Activated gamma-delta T cell (primary cell): ENCODE measurements around the gene RIPPLY2.
"Not testable (repeated sequence)": the region's sequence is repeated elsewhere in the genome, so short reads cannot be mapped to it uniquely, and the experiment has no call there.

ENCODE experiments used
- DNase-seq: peaks from one replicate; lab custom pipeline; 2025; lab: John Stamatoyannopoulos, UW
- total RNA-seq, 2 donors: gene quantifications; one replicate each; lab custom pipeline; 2026; lab: John Stamatoyannopoulos, UW

RIPPLY2 gene, protein sequence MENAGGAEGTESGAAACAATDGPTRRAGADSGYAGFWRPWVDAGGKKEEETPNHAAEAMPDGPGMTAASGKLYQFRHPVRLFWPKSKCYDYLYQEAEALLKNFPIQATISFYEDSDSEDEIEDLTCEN
- 0 reads per million in 2 donors for total RNA-seq

DNA sequence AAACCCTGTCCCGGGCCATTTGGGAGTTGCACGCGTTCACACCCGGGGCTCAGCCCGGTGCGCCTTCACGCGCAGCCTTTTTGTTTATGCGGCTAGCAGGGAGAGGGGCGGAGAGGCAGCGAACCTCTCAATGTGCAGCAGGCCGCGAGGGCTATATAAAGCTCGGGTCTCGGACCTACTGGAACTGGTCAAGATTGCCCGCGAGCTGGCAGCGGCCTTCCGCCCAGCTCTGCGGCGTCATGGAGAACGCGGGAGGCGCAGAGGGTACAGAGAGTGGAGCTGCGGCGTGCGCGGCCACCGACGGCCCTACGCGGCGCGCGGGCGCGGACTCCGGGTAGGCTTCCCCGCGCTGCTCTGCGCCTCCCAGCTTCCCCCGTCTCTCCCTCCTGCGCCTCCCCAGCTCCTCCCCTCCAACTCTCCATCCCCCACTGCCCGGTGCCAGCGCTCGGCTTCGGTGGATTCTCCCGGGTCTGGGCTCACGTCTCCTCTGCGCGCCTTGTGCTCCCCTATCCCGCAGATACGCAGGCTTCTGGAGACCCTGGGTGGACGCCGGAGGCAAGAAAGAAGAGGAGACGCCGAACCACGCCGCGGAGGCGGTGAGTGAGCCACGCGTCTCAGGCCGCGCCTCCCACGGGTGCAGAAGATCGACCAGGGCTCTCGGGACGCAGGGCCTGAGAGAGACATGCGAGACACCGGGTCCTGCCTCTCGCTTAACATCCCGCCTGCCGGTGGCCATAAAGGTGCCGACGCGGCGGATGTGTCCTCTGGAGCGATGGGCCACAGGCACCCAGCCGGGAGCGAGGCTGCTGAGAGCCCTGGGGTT is at the start of gene RIPPLY2:
RIPPLY2 (plus strand) TSS at position 183 of the 823 bp plus-strand sequence; CDS start at position 240, 57 bp downstream.
- peak; percentile 7 for DNase-seq

- not testable (repeated sequence) for DNase-seq
Measured at GRCh38 chr6:83803492-83803891, 49.7 kb upstream of the RIPPLY2 start.

GRCh38 chr6:83804886-83805285 is 48.3 kb upstream of the RIPPLY2 start:
- no peak for DNase-seq

DNA sequence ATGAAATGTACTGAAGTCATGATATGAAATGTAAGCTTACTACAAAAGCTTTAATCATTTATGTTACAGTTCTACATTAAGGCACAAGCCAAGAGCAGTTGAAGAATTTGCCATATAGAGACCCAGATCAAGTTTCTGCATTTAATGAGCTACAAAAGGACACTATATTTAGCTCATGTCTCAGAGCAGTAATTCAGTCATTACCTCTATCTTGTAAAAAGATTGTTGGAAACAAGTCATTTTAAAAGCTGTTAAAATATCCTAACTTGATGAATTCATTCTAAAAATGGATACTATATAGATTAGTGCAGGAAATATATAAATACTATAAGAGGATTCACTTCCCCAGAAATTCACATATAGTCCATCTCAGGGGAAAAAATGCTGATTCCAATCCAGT is 45.2 kb upstream of the RIPPLY2 start:
- no peak for DNase-seq

GRCh38 chr6:83808926-83809325 is 44.2 kb upstream of the RIPPLY2 start:
- no peak for DNase-seq

GRCh38 chr6:83812595-83812994 is 40.6 kb upstream of the RIPPLY2 start:
- no peak for DNase-seq

DNA sequence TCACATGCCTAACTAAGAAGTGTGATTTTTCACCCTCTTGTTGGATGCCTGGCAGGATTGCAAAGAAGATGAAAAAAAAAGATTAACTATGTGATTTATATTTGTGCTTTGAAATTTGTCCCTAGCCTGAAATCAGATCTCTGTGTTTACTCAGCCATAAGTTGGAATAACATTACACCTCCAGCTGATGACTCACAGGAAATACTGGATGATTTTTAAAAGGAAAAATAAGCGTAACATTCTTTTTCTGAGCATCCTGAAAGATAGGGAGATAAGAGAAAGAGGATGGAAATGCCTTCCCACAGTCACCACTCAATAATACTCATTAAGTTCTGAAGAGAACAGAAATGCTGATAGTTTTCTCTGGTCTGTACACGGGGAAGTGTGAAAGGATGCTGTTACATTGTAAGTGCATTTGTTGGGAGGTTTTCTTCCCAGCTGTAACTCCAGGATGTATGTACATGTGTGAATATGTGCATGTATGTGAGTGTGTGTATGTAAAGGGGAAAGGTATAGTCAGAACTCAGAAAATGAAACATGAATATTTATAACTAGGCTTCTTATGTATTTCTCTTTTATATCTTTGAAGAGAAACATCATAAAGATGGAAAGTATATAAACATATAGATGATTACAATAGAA is 37.4 kb upstream of the RIPPLY2 start:
- no peak for DNase-seq

- DNase-seq: no peak
Measured at GRCh38 chr6:83822629-83823169, 30.5 kb upstream of the RIPPLY2 start.

DNA sequence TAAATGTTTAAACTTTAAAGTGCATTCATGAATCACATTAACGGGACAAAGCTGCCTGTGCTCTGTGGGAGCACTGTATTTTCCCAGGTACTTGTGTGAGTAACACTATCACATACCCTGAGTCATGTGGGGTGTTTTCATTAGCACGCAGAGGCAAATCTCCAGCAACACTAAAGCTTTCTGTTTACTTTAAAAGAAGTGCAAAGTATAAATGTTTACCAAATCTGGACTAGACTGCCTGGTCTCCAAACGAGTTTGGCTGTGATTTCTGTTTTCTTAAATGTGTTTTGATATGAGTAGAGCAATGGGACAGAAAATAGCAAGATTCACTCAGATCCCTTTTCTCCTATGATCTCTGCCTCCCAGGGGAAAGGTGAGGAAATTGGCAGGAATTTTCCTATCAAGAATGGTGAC is 28.8 kb upstream of the RIPPLY2 start:
- DNase-seq: no peak

GRCh38 chr6:83824831-83825230 is 28.3 kb upstream of the RIPPLY2 start:
- no peak for DNase-seq

- no peak for DNase-seq
Measured at GRCh38 chr6:83827050-83827449, 26.1 kb upstream of the RIPPLY2 start.

- no peak for DNase-seq
Measured at GRCh38 chr6:83838727-83839126, 14.4 kb upstream of the RIPPLY2 start.

GRCh38 chr6:83844170-83844569 is 9.0 kb upstream of the RIPPLY2 start:
- no peak for DNase-seq

GRCh38 chr6:83846291-83846690 is 6.9 kb upstream of the RIPPLY2 start:
- DNase-seq: no peak

DNA sequence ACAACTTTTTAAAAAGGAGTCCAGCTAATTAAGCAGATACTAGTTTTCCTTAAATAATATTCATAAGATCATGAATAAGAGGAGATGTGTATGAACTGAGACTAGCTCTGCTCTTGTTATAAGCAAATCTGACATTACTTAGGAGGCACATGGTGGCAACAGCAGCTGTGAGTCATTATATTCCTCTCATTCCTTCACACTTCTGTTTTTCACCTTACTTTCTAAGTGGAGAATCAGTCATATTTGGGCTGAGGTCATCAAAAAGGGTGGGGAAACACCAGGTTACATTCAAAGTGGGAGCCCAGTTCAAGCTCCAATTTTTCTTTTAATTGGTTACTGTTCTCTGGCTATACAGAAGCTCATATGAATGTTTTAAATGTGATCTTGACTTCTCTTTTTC is 6.0 kb upstream of the RIPPLY2 start:
- no peak for DNase-seq

DNA sequence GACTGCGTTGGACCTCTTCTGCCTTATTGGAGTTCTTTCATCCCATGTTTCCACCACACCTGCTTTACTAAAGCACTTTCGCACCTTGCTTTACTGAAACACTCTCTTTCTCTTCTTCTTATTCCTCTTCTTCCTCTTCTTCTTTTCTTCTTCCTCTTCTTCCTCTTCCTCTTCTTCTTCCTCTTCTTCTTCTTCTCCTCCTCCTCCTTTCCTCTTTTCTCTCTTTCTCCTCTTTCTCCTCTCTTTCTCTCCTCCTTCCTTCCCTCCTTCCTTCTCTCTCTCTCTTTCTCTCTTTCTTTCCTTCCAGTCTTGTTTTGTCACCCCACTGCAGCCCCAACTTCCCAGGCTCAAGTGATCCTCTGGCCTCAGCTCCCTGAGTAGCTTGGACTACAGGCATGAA is 4.0 kb upstream of the RIPPLY2 start:
- DNase-seq: no peak

DNA sequence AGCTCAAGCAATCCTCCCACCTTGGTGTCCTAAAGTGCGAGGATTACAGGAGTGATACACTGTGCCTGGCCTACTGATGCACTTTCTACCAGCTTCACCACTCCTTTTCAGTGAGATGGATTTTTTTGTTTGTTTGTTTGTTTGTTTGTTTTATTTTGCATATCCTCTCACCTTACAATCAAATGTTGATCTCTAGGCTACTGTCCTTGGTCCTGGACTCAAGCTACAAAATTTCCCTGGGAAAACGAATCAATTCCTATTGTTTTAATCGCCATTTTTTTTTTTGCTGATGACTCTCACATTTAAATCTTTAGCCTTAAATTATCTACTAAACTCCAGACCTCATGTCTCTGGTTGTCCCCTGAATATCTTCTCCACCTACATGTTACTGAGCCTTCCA is 3.5 kb upstream of the RIPPLY2 start:
- no peak for DNase-seq

- DNase-seq: no peak
Measured at GRCh38 chr6:83852528-83853177, 507 bp upstream of the RIPPLY2 start.

DNA sequence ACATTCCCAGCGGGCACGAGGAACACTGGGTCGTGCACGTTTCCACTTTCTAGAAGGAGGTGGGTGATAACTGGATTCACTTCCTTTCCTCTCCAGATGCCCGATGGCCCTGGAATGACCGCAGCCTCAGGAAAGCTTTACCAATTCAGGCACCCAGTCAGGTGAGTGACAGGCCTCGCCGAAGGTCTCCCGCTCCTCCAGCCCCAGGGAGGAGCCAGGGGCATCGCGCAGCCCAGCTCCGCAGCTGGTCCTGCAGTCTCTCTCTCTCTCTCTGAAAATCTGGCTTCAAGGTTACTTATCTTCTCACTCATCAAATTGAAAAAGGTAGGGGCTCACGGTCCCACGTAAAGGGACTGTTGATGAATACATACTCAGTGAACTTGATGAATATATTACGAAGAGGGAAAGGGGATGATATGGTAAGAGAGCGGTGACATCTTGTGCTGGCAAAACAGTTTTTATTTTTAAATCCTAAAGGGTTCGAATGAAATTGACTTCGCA is 891 bp downstream of the RIPPLY2 start:
- DNase-seq: no peak

GRCh38 chr6:83854766-83855165 is 1.6 kb downstream of the RIPPLY2 start:
- DNase-seq: no peak

- DNase-seq: peak; percentile 84
Measured at GRCh38 chr6:83859410-83860358, 6.5 kb downstream of the RIPPLY2 start, which contains the start of gene CYB5R4. TSS of gene CYB5R4 (plus strand) at chr6:83859689. CDS start at chr6:83859783, 94 bp downstream.
